Naive thymus-derived CD4-positive, alpha-beta T cell (primary cell): Measurements from ENCODE around the gene CLTRN. TPM values are rescaled to one million over a fixed set of nuclear protein-coding genes. Genes with fewer than 3 reads are reported as not detected.
"Not testable (repeated sequence)": the region's sequence is repeated elsewhere in the genome, so short reads cannot be mapped to it uniquely, and the experiment has no call there.

ENCODE experiments used
- ATAC-seq: fragments of 150-1000 bp; cut with Tn5 transposase; 2 replicates; pipeline ENCODE4 v1.10.0; 2021; ENCODE audit warnings: mild to moderate bottlenecking, moderate library complexity
- CTCF ChIA-PET: fragments of 350-600 bp; sonication (Branson Sonifier 250); formaldehyde crosslinking; loops from one replicate; lab custom pipeline; 2021; ENCODE audit warnings: antibody characterized with exemption; lab: Charles Lee
- POLR2A ChIA-PET: fragments of 350-600 bp; sonication (Branson Sonifier 250); formaldehyde crosslinking; loops from one replicate; lab custom pipeline; 2021; ENCODE audit warnings: antibody characterized with exemption, inconsistent platforms; lab: Charles Lee
- DNase-seq, 9 donors: peaks; one replicate each; pipeline versions ENCODE4 v3.0.0 to v3.0.0-alpha.2; 2020 to 2022; ENCODE audit warnings: mixed read lengths in 1 of 9
- H3K27ac ChIP-seq: one replicate; pipeline ENCODE4 v1.7.0; 2013; ENCODE audit warnings: mild to moderate bottlenecking, low read depth, low read length, moderate library complexity
- H3K27me3 ChIP-seq, 2 donors: one replicate each; pipeline ENCODE4 v1.7.0; 2013; ENCODE audit warnings: low read length in 2 of 2, mild to moderate bottlenecking in 2 of 2, moderate library complexity in 2 of 2; ENCODE audit not compliant: control insufficient read depth in 2 of 2, insufficient read depth in 2 of 2
- H3K36me3 ChIP-seq, 3 experiments: 1 replicate in 2 of 3; 2 replicates in 1 of 3; pipeline ENCODE4 v1.7.0; 2013; ENCODE audit warnings: low read length in 3 of 3, mild to moderate bottlenecking in 3 of 3, moderate library complexity in 1 of 3; ENCODE audit not compliant: insufficient read depth in 3 of 3, control insufficient read depth in 2 of 3
- H3K4me1 ChIP-seq, 2 donors: one replicate each; pipeline ENCODE4 v1.7.0; 2013; ENCODE audit warnings: low read length in 2 of 2, mild to moderate bottlenecking in 2 of 2, moderate library complexity in 1 of 2; ENCODE audit not compliant: control insufficient read depth in 2 of 2, insufficient read depth in 2 of 2
- H3K4me3 ChIP-seq: 2 replicates; pipeline ENCODE4 v1.7.0; 2013; ENCODE audit warnings: mild to moderate bottlenecking, low read length
- H3K9me3 ChIP-seq, 3 experiments: 1 replicate in 2 of 3; 2 replicates in 1 of 3; pipeline ENCODE4 v1.7.0; 2013; ENCODE audit warnings: low read length in 3 of 3; ENCODE audit not compliant: control insufficient read depth in 2 of 3
- H3K27ac Mint-ChIP-seq, 9 donors: one replicate each; pipeline ENCODE4 v1.8.0; 2020 to 2022; ENCODE audit warnings: mixed read lengths in 9 of 9, mild to moderate bottlenecking in 8 of 9, moderate library complexity in 5 of 9, inconsistent platforms in 2 of 9
- H3K27me3 Mint-ChIP-seq, 5 donors: one replicate each; pipeline ENCODE4 v1.8.0; 2021 to 2022; ENCODE audit warnings: mixed read lengths in 5 of 5, mild to moderate bottlenecking in 1 of 5
- H3K36me3 Mint-ChIP-seq, 5 donors: one replicate each; pipeline ENCODE4 v1.8.0; 2020 to 2022; ENCODE audit warnings: mixed read lengths in 5 of 5, mild to moderate bottlenecking in 3 of 5, inconsistent platforms in 1 of 5
- H3K4me1 Mint-ChIP-seq, 7 donors: one replicate each; pipeline ENCODE4 v1.8.0; 2020 to 2022; ENCODE audit warnings: mixed read lengths in 7 of 7, mild to moderate bottlenecking in 3 of 7, inconsistent platforms in 1 of 7
- H3K4me3 Mint-ChIP-seq, 10 donors: one replicate each; pipeline ENCODE4 v1.8.0; 2020 to 2022; ENCODE audit warnings: mild to moderate bottlenecking in 10 of 10, mixed read lengths in 10 of 10, moderate library complexity in 6 of 10, inconsistent platforms in 2 of 10
- H3K9me3 Mint-ChIP-seq, 11 donors: one replicate each; pipeline ENCODE4 v1.8.0; 2020 to 2022; ENCODE audit warnings: mixed read lengths in 11 of 11, mild to moderate bottlenecking in 4 of 11, inconsistent platforms in 1 of 11, moderate library complexity in 1 of 11
- intact Hi-C, 2 donors: fragments of 100-400 bp; cut with micrococcal nuclease; formaldehyde crosslinking; loops; one replicate each; pipeline ENCODE4 v1.15.1; 2023
- polyA plus RNA-seq, 2 donors: library from polyadenylated mRNA; unstranded; fragments of 300-500 nt; fragmentation: Illumina TruSeq; gene quantifications; one replicate each; pipeline ENCODE4 v1.2.3, GENCODE V29; 2021
- total RNA-seq, 6 experiments: library from RNA in 5 of 6; stranded (reverse) in 5 of 6; gene quantifications; 1 replicate in 5 of 6; 2 replicates in 1 of 6; pipeline ENCODE4 v1.2.3 and lab custom pipeline; 2021 to 2026

The CLTRN gene
- total and polyA plus RNA-seq, 7 experiments from 2014 or later: 0.13 to 0.81 (median 0.53) TPM; not detected in 1

GRCh38 chrX:15672881-15673280 lies 8.3 kb upstream of the CLTRN start:
- no peak overlapping the region for H3K4me3 Mint-ChIP-seq
- DNase-seq (no peak), ATAC-seq (no peak)
- Histone ChIP-seq H3K4me1 (peaks cover 5 to 11% of the 10 kb centered on the region in 2 donors), H3K4me3 (no peak overlapping the region), H3K9me3 (no peaks in the 10 kb centered on the region), H3K36me3 (peaks cover 0 to 6% (median 0%) of the 10 kb centered on the region in 3 experiments), H3K27ac (no peak overlapping the region), H3K27me3 (no peaks in the 10 kb centered on the region)
- ChIA-PET POLR2A (interaction anchor here (1.1 to 2.5 kb wide), 2 partner anchors 10 to 182 kb away, joined by 3 to 12 read pairs; partner anchors contain the start of gene AP1S2), CTCF (no interaction called here)
- no peaks in the 10 kb centered on the region for H3K9me3 Mint-ChIP-seq
- intact Hi-C loops: loop anchor here (10.0 kb wide), 2 partner anchors 178 to 1648 kb away; partner anchors contain the start of genes GEMIN8 (in 1 of the 2) and PIR (in 1 of the 2)
- H3K27me3 Mint-ChIP-seq: peaks cover 0 to 9% (median 0%) of the 10 kb centered on the region in 5 donors
- peaks cover 0 to 13% (median 8%) of the 10 kb centered on the region in 7 donors for H3K4me1 Mint-ChIP-seq
- no peaks in the 10 kb centered on the region for H3K36me3 Mint-ChIP-seq
- H3K27ac Mint-ChIP-seq: peak overlapping the region in 1 of 9 donors; percentile 5

- Mint-ChIP-seq H3K36me3 (peaks cover 0 to 4% (median 0%) of the 10 kb centered on the region in 5 donors), H3K4me3 (no peak overlapping the region), H3K4me1 (no peaks in the 10 kb centered on the region), H3K27ac (no peak overlapping the region), H3K27me3 (peaks cover 5 to 13% (median 13%) of the 10 kb centered on the region in 5 donors), H3K9me3 (peaks cover 0 to 2% (median 0%) of the 10 kb centered on the region in 11 donors)
- Histone ChIP-seq H3K27ac (no peak overlapping the region), H3K9me3 (no peaks in the 10 kb centered on the region), H3K27me3 (no peaks in the 10 kb centered on the region), H3K4me1 (no peaks in the 10 kb centered on the region), H3K36me3 (no peaks in the 10 kb centered on the region), H3K4me3 (no peak overlapping the region)
- intact Hi-C loops: no loop called here
- ATAC-seq (no peak), DNase-seq (no peak)
- POLR2A ChIA-PET: no interaction called here
- CTCF ChIA-PET: no interaction called here
Observed at GRCh38 chrX:15663439-15663838, 1.2 kb downstream of the CLTRN start.

- ATAC-seq, intact Hi-C loops, H3K4me1 Mint-ChIP-seq: not testable (repeated sequence)
Observed at GRCh38 chrX:15654804-15655203, 9.8 kb downstream of the CLTRN start.

GRCh38 chrX:15653961-15654360 lies 10.6 kb downstream of the CLTRN start:
- DNase-seq (no peak), ATAC-seq (no peak)
- Mint-ChIP-seq H3K27ac (no peak overlapping the region), H3K4me3 (no peak overlapping the region), H3K36me3 (no peaks in the 10 kb centered on the region), H3K9me3 (peaks cover 0 to 5% (median 0%) of the 10 kb centered on the region in 11 donors), H3K27me3 (no peaks in the 10 kb centered on the region), H3K4me1 (no peaks in the 10 kb centered on the region)
- Histone ChIP-seq H3K9me3 (no peaks in the 10 kb centered on the region), H3K36me3 (no peaks in the 10 kb centered on the region), H3K4me3 (no peak overlapping the region), H3K4me1 (no peaks in the 10 kb centered on the region), H3K27ac (no peak overlapping the region), H3K27me3 (no peaks in the 10 kb centered on the region)
- intact Hi-C loops: no loop called here
- CTCF ChIA-PET: no interaction called here
- POLR2A ChIA-PET: no interaction called here

More at GRCh38 chrX:15654804-15655203, 9.8 kb downstream of the CLTRN start:
- POLR2A ChIA-PET, H3K27ac Mint-ChIP-seq, H3K9me3 Mint-ChIP-seq, H3K9me3 ChIP-seq, H3K4me3 ChIP-seq, CTCF ChIA-PET, H3K27me3 Mint-ChIP-seq, H3K4me1 ChIP-seq, H3K4me3 Mint-ChIP-seq, H3K27ac ChIP-seq, H3K36me3 Mint-ChIP-seq, H3K27me3 ChIP-seq, H3K36me3 ChIP-seq, DNase-seq: not testable (repeated sequence)

- intact Hi-C loops: loop anchor here in 1 of 2 donors (5.0 kb wide), 1 partner anchor 150 kb away; no protein-coding TSS in a partner anchor
- DNase-seq, H3K27ac ChIP-seq, H3K27me3 ChIP-seq, H3K36me3 Mint-ChIP-seq, H3K9me3 Mint-ChIP-seq, H3K36me3 ChIP-seq, H3K4me1 ChIP-seq, H3K4me3 ChIP-seq, H3K27ac Mint-ChIP-seq, H3K4me3 Mint-ChIP-seq, H3K27me3 Mint-ChIP-seq, POLR2A ChIA-PET, H3K9me3 ChIP-seq: not testable (repeated sequence)
- CTCF ChIA-PET: interaction anchor here (0.5 kb wide), 1 partner anchor 41 kb away, joined by 4 read pairs; no protein-coding TSS in a partner anchor
- ATAC-seq: peak; percentile 65
- H3K4me1 Mint-ChIP-seq: peaks cover 4 to 24% (median 16%) of the 10 kb centered on the region in 7 donors
Observed at GRCh38 chrX:15647510-15647909, 17.1 kb downstream of the CLTRN start.

- intact Hi-C loops: loop anchor here in 1 of 2 donors (5.0 kb wide), 1 partner anchor 149 kb away; no protein-coding TSS in a partner anchor
- H3K27me3 ChIP-seq: no peaks in the 10 kb centered on the region
Observed at GRCh38 chrX:15646543-15646942, 18.1 kb downstream of the CLTRN start.

GRCh38 chrX:15646031-15646430 lies 18.6 kb downstream of the CLTRN start:
- Mint-ChIP-seq H3K27me3 (peaks cover 0 to 7% (median 0%) of the 10 kb centered on the region in 5 donors), H3K27ac (no peak overlapping the region), H3K4me3 (no peak overlapping the region), H3K4me1 (peaks cover 4 to 24% (median 16%) of the 10 kb centered on the region in 7 donors), H3K9me3 (peaks cover 0 to under 1% (median 0%) of the 10 kb centered on the region in 11 donors), H3K36me3 (no peaks in the 10 kb centered on the region)
- Histone ChIP-seq H3K9me3 (no peaks in the 10 kb centered on the region), H3K36me3 (no peaks in the 10 kb centered on the region), H3K4me1 (no peaks in the 10 kb centered on the region), H3K4me3 (no peak overlapping the region), H3K27ac (no peak overlapping the region), H3K27me3 (no peaks in the 10 kb centered on the region)
- CTCF ChIA-PET: no interaction called here
- POLR2A ChIA-PET: no interaction called here
- intact Hi-C loops: loop anchor here in 1 of 2 donors (5.0 kb wide), 1 partner anchor 149 kb away; no protein-coding TSS in a partner anchor
- ATAC-seq (no peak), DNase-seq (no peak)

More at GRCh38 chrX:15646543-15646942, 18.1 kb downstream of the CLTRN start:
- ATAC-seq: no peak
- no peak overlapping the region for H3K4me3 ChIP-seq
- no peaks in the 10 kb centered on the region for H3K36me3 Mint-ChIP-seq
- H3K27me3 Mint-ChIP-seq: peaks cover 0 to 7% (median 0%) of the 10 kb centered on the region in 5 donors
- H3K4me1 ChIP-seq: no peaks in the 10 kb centered on the region
- H3K4me1 Mint-ChIP-seq: peaks cover 4 to 24% (median 16%) of the 10 kb centered on the region in 7 donors
- H3K36me3 ChIP-seq: no peaks in the 10 kb centered on the region
- H3K27ac ChIP-seq: no peak overlapping the region
- no peak overlapping the region for H3K4me3 Mint-ChIP-seq
- H3K9me3 ChIP-seq: no peaks in the 10 kb centered on the region
- no peak overlapping the region for H3K27ac Mint-ChIP-seq
- no peak for DNase-seq
- H3K9me3 Mint-ChIP-seq: no peaks in the 10 kb centered on the region
- ChIA-PET POLR2A (no interaction called here), CTCF (no interaction called here)
